AG09319 (cell line): ENCODE measurements around the gene TIMP2.

Source experiments
- DNase-seq: peaks from one replicate; pipeline ENCODE4 v3.0.0-alpha.2; 2010; ENCODE audit warnings: low read depth; ENCODE audit errors: extremely low read depth
- CTCF ChIP-seq: IDR thresholded peaks from 2 replicates; pipeline ENCODE4 v1.5.1; 2011; ENCODE audit warnings: low read depth, mild to moderate bottlenecking, inconsistent platforms, low read length, moderate library complexity

Gene TIMP2

DNA sequence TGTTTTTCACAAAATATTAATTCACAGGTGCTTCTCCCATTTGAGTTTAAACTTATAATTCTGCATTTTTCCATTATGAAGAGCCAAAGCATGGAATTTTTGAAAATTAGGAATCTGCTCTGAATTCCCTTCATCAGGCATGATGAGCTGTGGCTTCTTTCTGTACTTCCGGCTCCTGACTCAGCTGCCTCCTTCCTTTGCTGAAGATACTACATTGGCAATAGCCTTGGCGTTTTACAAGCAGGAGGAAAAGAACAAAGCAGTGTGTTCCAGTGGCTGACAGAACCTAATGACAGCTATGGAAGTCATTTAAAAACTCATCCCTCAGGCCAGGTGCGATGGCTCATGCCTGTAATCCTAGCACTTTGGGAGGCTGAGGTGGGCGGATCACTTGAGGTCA lies 66.1 kb downstream of the TIMP2 start:
- DNase-seq = no peak

GRCh38 chr17:78857266-78857665 lies 67.9 kb downstream of the TIMP2 start:
- TF ChIP-seq CTCF = no peak
- DNase-seq = no peak

More for the DNA sequence above, 66.1 kb downstream of the TIMP2 start:
- TF ChIP-seq CTCF = no peak

DNA sequence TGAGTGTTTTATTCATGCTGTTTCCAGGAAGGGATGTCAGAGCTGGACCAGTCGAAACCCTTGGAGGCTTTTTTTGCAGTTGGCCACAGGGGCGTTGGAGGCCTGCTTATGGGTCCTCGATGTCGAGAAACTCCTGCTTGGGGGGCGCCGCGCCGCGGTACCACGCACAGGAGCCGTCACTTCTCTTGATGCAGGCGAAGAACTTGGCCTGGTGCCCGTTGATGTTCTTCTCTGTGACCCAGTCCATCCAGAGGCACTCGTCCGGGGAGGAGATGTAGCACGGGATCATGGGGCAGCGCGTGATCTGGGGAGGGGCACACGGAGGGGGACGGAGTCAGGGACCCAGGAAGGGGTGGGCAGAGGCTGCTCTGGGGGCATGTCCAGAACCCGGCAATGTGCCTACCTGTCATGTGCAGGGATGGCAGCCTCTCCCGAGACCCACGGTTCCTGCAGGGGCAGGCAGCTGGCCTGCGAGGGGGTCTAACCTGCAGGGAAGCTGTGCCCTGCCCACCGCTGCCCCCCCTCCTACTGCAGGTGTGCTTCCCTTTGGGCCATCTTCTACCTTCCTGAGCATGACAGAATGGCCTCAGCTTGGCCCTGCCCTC lies 69.5 kb downstream of the TIMP2 start:
- no peak for TF ChIP-seq CTCF
- DNase-seq = no peak

GRCh38 chr17:78854508-78854907 lies 70.7 kb downstream of the TIMP2 start:
- TF ChIP-seq CTCF = no peak

GRCh38 chr17:78853926-78854394 lies 71.2 kb downstream of the TIMP2 start:
- no peak for TF ChIP-seq CTCF
- no peak for DNase-seq

More at GRCh38 chr17:78854508-78854907, 70.7 kb downstream of the TIMP2 start:
- DNase-seq = no peak

- DNase-seq = no peak
- no peak for TF ChIP-seq CTCF
Measured at GRCh38 chr17:78852709-78853121, 72.5 kb downstream of the TIMP2 start.

GRCh38 chr17:78849026-78849425 lies 76.2 kb downstream of the TIMP2 start:
- no peak for DNase-seq
- no peak for TF ChIP-seq CTCF
